SK-N-SH (cell line): ENCODE measurements around the gene FBLN7. TPM values are rescaled to one million over a fixed set of nuclear protein-coding genes. Genes with fewer than 3 reads are reported as not detected.

ENCODE experiments used
- CTCF ChIA-PET: fragments of 300-600, 350-600 bp; formaldehyde crosslinking; extraction: SDS; loops from one replicate; lab custom pipeline; 2021; lab: Yijun Ruan, JAX
- POLR2A ChIA-PET: fragments of 350-600 bp; sonication (Branson Sonifier 250); formaldehyde crosslinking; extraction: SDS; loops from one replicate; lab custom pipeline; 2020; ENCODE audit warnings: antibody characterized with exemption, inconsistent platforms; lab: Yijun Ruan, JAX
- DNase-seq: peaks from one replicate; pipeline ENCODE4 v3.0.0; 2012
- H2AFZ ChIP-seq: fragments of 200-600 bp; sonication (generic); 2 replicates; pipeline ENCODE4 v1.8.1; 2016; ENCODE audit warnings: antibody characterized with exemption, mild to moderate bottlenecking, low read depth
- H3F3A ChIP-seq: fragments of 200-600 bp; sonication (generic); replicated peaks from 2 replicates; pipeline ENCODE3; 2016; ENCODE audit warnings: antibody characterized with exemption, mild to moderate bottlenecking; ENCODE audit not compliant: insufficient read depth
- H3K27ac ChIP-seq, 2 experiments: fragments of 200-500 bp in 1 of 2; fragments of 200-600 bp in 1 of 2; sonication (Bioruptor generic) in 1 of 2; sonication (generic), shearing (Covaris generic) in 1 of 2; 2 replicates each; pipeline versions ENCODE4 v1.5.1 to v1.6.1; 2014 to 2016; ENCODE audit warnings: low read depth in 2 of 2, inconsistent platforms in 1 of 2, low read length in 1 of 2, mild to moderate bottlenecking in 1 of 2, mixed read lengths in 1 of 2
- H3K27me3 ChIP-seq: fragments of 200-600 bp; sonication (generic), shearing (Covaris generic); 2 replicates; pipeline ENCODE4 v1.6.1; 2016; ENCODE audit warnings: mixed run types; ENCODE audit not compliant: insufficient read depth
- H3K36me3 ChIP-seq, 2 experiments: fragments of 200-500 bp in 1 of 2; fragments of 200-600 bp in 1 of 2; sonication (Bioruptor generic) in 1 of 2; sonication (generic) in 1 of 2; replicated peaks in 1 of 2; 2 replicates each; pipeline versions ENCODE3 to v1.5.1; 2014 to 2016; ENCODE audit warnings: low read length in 1 of 2, mild to moderate bottlenecking in 1 of 2; ENCODE audit not compliant: insufficient read depth in 2 of 2, control insufficient read depth in 1 of 2
- H3K4me1 ChIP-seq, 2 experiments: fragments of 200-500 bp in 1 of 2; fragments of 200-600 bp in 1 of 2; sonication (Bioruptor generic) in 1 of 2; sonication (generic), shearing (Covaris generic) in 1 of 2; 2 replicates each; pipeline versions ENCODE4 v1.5.1 to v1.6.1; 2014 to 2016; ENCODE audit warnings: low read depth in 1 of 2, low read length in 1 of 2, mixed run types in 1 of 2; ENCODE audit not compliant: insufficient read depth in 2 of 2, control insufficient read depth in 1 of 2
- H3K4me2 ChIP-seq: fragments of 200-600 bp; sonication (generic), shearing (Covaris generic); 2 replicates; pipeline ENCODE4 v1.6.1; 2017; ENCODE audit warnings: mixed run types
- H3K4me3 ChIP-seq, 2 experiments: fragments of 200-500 bp in 1 of 2; fragments of 200-600 bp in 1 of 2; sonication (Bioruptor generic) in 1 of 2; sonication (generic), shearing (Covaris generic) in 1 of 2; 2 replicates each; pipeline versions ENCODE4 v1.5.1 to v1.8.1; 2014 to 2016; ENCODE audit warnings: low read depth in 2 of 2, inconsistent platforms in 1 of 2, low read length in 1 of 2, mild to moderate bottlenecking in 1 of 2, mixed read lengths in 1 of 2, moderate library complexity in 1 of 2
- H3K79me2 ChIP-seq: fragments of 200-600 bp; sonication (generic); 2 replicates; pipeline ENCODE4 v1.8.1; 2017; ENCODE audit warnings: mild to moderate bottlenecking; ENCODE audit not compliant: insufficient read depth
- H3K9ac ChIP-seq: fragments of 200-600 bp; sonication (generic); 2 replicates; pipeline ENCODE4 v1.6.1; 2017; ENCODE audit warnings: mixed run types
- H3K9me2 ChIP-seq: fragments of 200-600 bp; sonication (generic); 2 replicates; pipeline ENCODE4 v1.6.1; 2017; ENCODE audit warnings: mixed run types
- H3K9me3 ChIP-seq: fragments of 200-600 bp; sonication (generic); 2 replicates; pipeline ENCODE4 v1.6.1; 2017; ENCODE audit warnings: mixed run types, mild to moderate bottlenecking, moderate library complexity
- H4K20me1 ChIP-seq: fragments of 200-600 bp; sonication (generic); 2 replicates; pipeline ENCODE4 v1.6.1; 2017; ENCODE audit warnings: mild to moderate bottlenecking, mixed run types; ENCODE audit not compliant: insufficient read depth
- CHD2 ChIP-seq: fragments of 150-350 bp; IDR thresholded peaks from 2 replicates; pipeline ENCODE4 v1.6.1; 2018; ENCODE audit warnings: low read length; ENCODE audit not compliant: partially characterized antibody
- CTCF ChIP-seq: fragments of 200-600 bp; sonication (generic); IDR thresholded peaks from 2 replicates; pipeline ENCODE4 v1.6.1; 2017; ENCODE audit warnings: antibody characterized with exemption, mild to moderate bottlenecking, moderate library complexity
- ELF1 ChIP-seq: IDR thresholded peaks from 2 replicates; pipeline ENCODE4 v1.4.0; 2012
- EP300 ChIP-seq, 2 experiments: IDR thresholded peaks; 2 replicates each; pipeline versions ENCODE4 v1.4.0 to v1.6.1; 2012; ENCODE audit warnings: borderline replicate concordance in 1 of 2, low read depth in 1 of 2, low read length in 1 of 2
- FOXJ3 ChIP-seq: sonication (generic); formaldehyde crosslinking; IDR thresholded peaks from 2 replicates; pipeline ENCODE4 v1.5.1; 2020; ENCODE audit warnings: mild to moderate bottlenecking, missing genetic modification reagents
- GABPA ChIP-seq: IDR thresholded peaks from 2 replicates; pipeline ENCODE4 v1.4.0; 2012; ENCODE audit warnings: low read depth, mild to moderate bottlenecking
- MXI1 ChIP-seq: IDR thresholded peaks from 2 replicates; pipeline ENCODE4 v1.6.1; 2012; ENCODE audit warnings: mild to moderate bottlenecking, low read depth, low read length, improper control_type of control experiment
- NFIC ChIP-seq: IDR thresholded peaks from 2 replicates; pipeline ENCODE4 v1.4.0; 2012; ENCODE audit warnings: borderline replicate concordance
- NRF1 ChIP-seq: IDR thresholded peaks from 2 replicates; pipeline ENCODE4 v1.6.1; 2012; ENCODE audit warnings: low read depth, mild to moderate bottlenecking, low read length
- PBX3 ChIP-seq: IDR thresholded peaks from 2 replicates; pipeline ENCODE4; 2012
- RAD21 ChIP-seq: IDR thresholded peaks from 2 replicates; pipeline ENCODE4 v1.6.1; 2012; ENCODE audit warnings: mild to moderate bottlenecking, low read length
- RFX5 ChIP-seq: IDR thresholded peaks from 2 replicates; pipeline ENCODE4 v1.6.1; 2012; ENCODE audit warnings: mild to moderate bottlenecking, improper control_type of control experiment, low read length
- RXRA ChIP-seq: IDR thresholded peaks from 2 replicates; pipeline ENCODE4 v1.4.0; 2012; ENCODE audit warnings: low read depth, mild to moderate bottlenecking, borderline replicate concordance
- SIN3A ChIP-seq: IDR thresholded peaks from 2 replicates; pipeline ENCODE4 v1.6.1; 2012; ENCODE audit warnings: low read depth, mild to moderate bottlenecking, low read length, moderate library complexity, borderline replicate concordance
- TAF1 ChIP-seq: IDR thresholded peaks from 2 replicates; pipeline ENCODE4 v1.6.1; 2012; ENCODE audit warnings: low read depth, mild to moderate bottlenecking, low read length, moderate library complexity, borderline replicate concordance
- TEAD4 ChIP-seq: IDR thresholded peaks from 2 replicates; pipeline ENCODE4 v1.4.0; 2012; ENCODE audit warnings: mild to moderate bottlenecking, borderline replicate concordance; ENCODE audit not compliant: insufficient read depth
- YY1 ChIP-seq: IDR thresholded peaks from 2 replicates; pipeline ENCODE4 v1.4.0; 2012; ENCODE audit warnings: low read depth, mild to moderate bottlenecking
- WGBS: methylation state at CpG from one replicate; pipeline ENCODE4 v1.1.6; 2017; ENCODE audit warnings: low lambda C conversion rate; 5-methylcytosine and 5-hydroxymethylcytosine counted together
- polyA plus RNA-seq, 3 experiments: library from polyadenylated mRNA; depleted of rRNA; stranded (reverse); fragments of >200 nt; gene quantifications; 2 replicates each; pipeline ENCODE4 v1.2.3, GENCODE V29; 2012

Gene FBLN7
- polyA plus RNA-seq, 1 of the 3 experiments (the other 2 are of a cell fraction): 4.4 TPM

GRCh38 chr2:112129060-112129459, 9.1 kb upstream of the FBLN7 start:
- DNase-seq: no peak
- Histone ChIP-seq H3K27ac (no peak overlapping the region), H3K4me1 (no peaks in the 10 kb centered on the region), H3K9me2 (no peaks in the 10 kb centered on the region), H4K20me1 (no peaks in the 10 kb centered on the region), H3K27me3 (no peaks in the 10 kb centered on the region), H3K9ac (no peak overlapping the region), H3K79me2 (no peaks in the 10 kb centered on the region), H3K36me3 (peaks cover 0 to 9% of the 10 kb centered on the region in 2 experiments), H2AFZ (no peak overlapping the region)
- ChIA-PET CTCF (no interaction called here), POLR2A (no interaction called here)
- WGBS: 81% methylated on average over 1 of the region's 1 CpG
- no peak for TF ChIP-seq PBX3
- no peak for TF ChIP-seq NFIC
- no peak for TF ChIP-seq MXI1
- no peak for TF ChIP-seq ELF1
- TF ChIP-seq RAD21: no peak
- TF ChIP-seq CHD2: no peak
- no peak for TF ChIP-seq NRF1
- no peak for TF ChIP-seq RXRA
- TF ChIP-seq, all 33 proteins: peak for 0
- Histone ChIP-seq H3K4me3 (no peak overlapping the region), H3F3A (peaks cover 3% of the 10 kb centered on the region), H3K9me3 (no peaks in the 10 kb centered on the region; the same call in 1 of the 2 replicates), H3K4me2 (no peak overlapping the region)

GRCh38 chr2:112133344-112133743, 4.8 kb upstream of the FBLN7 start:
- peaks cover 0 to 7% of the 10 kb centered on the region in 2 experiments; a peak in 1 of 4 replicates for H3K4me1 ChIP-seq
- POLR2A ChIA-PET: no interaction called here
- H3K36me3 ChIP-seq: no peaks in the 10 kb centered on the region
- DNase-seq: no peak
- no peak overlapping the region for H3K4me3 ChIP-seq
- no peaks in the 10 kb centered on the region for H4K20me1 ChIP-seq
- no peaks in the 10 kb centered on the region for H3K27me3 ChIP-seq
- CTCF ChIA-PET: interaction anchor here (1.0 kb wide), 1 partner anchor 12 kb away, joined by 5 read pairs; no protein-coding TSS in a partner anchor
- peaks cover 3% of the 10 kb centered on the region for H3F3A ChIP-seq
- H3K4me2 ChIP-seq: no peak overlapping the region
- H3K9me2 ChIP-seq: no peaks in the 10 kb centered on the region
- no peaks in the 10 kb centered on the region for H3K79me2 ChIP-seq
- no peak overlapping the region for H2AFZ ChIP-seq
- no peak overlapping the region for H3K9ac ChIP-seq
- TF ChIP-seq ELF1 (no peak), FOXJ3 (no peak), RXRA (no peak), TEAD4 (no peak), EP300 (IDR thresholded peaks at IDR 0.05; ENCODE audit: borderline replicate concordance in 1 of 2, low read depth in 1 of 2, low read length in 1 of 2) (no peak), SIN3A (no peak), GABPA (no peak), TAF1 (no peak), RFX5 (no peak), CTCF (no peak), NFIC (no peak), YY1 (no peak)
- no peak overlapping the region for H3K27ac ChIP-seq
- H3K9me3 ChIP-seq: no peaks in the 10 kb centered on the region
